Measurements from ENCODE around the gene SEMA4D. TPM values are rescaled to one million over a fixed set of nuclear protein-coding genes. Genes with fewer than 3 reads are reported as not detected.

Gene SEMA4D
- total and polyA plus RNA-seq, 8 donors = 20.0 to 71.9 (median 25.6) TPM

GRCh38 chr9:89352451-89352850 is 145.5 kb downstream of the SEMA4D start:
- Histone ChIP-seq H3K4me3 (no peak overlapping the region), H3K9me3 (no peaks in the 10 kb centered on the region), H3K4me1 (peaks cover 0 to 24% of the 10 kb centered on the region in 2 donors), H3K27me3 (no peaks in the 10 kb centered on the region), H3K27ac (peak overlapping the region in 1 of 2 donors; percentile 39), H3K36me3 (peaks cover 6 to 100% of the 10 kb centered on the region in 2 donors)
- no peak for DNase-seq
- no peak for ATAC-seq
- intact Hi-C loops (cut with DNase I) = no loop called here
- TF ChIP-seq CTCF (IDR thresholded peaks at IDR 0.05) = no peak

GRCh38 chr9:89351584-89352300 is 146.2 kb downstream of the SEMA4D start:
- peaks cover 6 to 100% of the 10 kb centered on the region in 2 donors for H3K36me3 ChIP-seq
- no peak for TF ChIP-seq CTCF (IDR thresholded peaks at IDR 0.05)

GRCh38 chr9:89350988-89351557 is 146.8 kb downstream of the SEMA4D start:
- H3K27me3 ChIP-seq = no peaks in the 10 kb centered on the region
- peaks cover 0 to 24% of the 10 kb centered on the region in 2 donors for H3K4me1 ChIP-seq
- H3K27ac ChIP-seq = no peak overlapping the region
- peak; percentile 25 for ATAC-seq
- H3K36me3 ChIP-seq = peaks cover 6 to 100% of the 10 kb centered on the region in 2 donors
- no peak for DNase-seq
- TF ChIP-seq CTCF (IDR thresholded peaks at IDR 0.05) = no peak
- no peaks in the 10 kb centered on the region for H3K9me3 ChIP-seq
- intact Hi-C loops (cut with DNase I) = no loop called here
- no peak overlapping the region for H3K4me3 ChIP-seq

More at GRCh38 chr9:89351584-89352300, 146.2 kb downstream of the SEMA4D start:
- DNase-seq = no peak
- Histone ChIP-seq H3K4me3 (no peak overlapping the region), H3K4me1 (peaks cover 0 to 24% of the 10 kb centered on the region in 2 donors), H3K27ac (peak overlapping the region in 1 of 2 donors; percentile 55), H3K9me3 (no peaks in the 10 kb centered on the region), H3K27me3 (no peaks in the 10 kb centered on the region)
- peak; percentile 18 for ATAC-seq
- intact Hi-C loops (cut with DNase I) = no loop called here

GRCh38 chr9:89349607-89350006 is 148.3 kb downstream of the SEMA4D start:
- intact Hi-C loops (cut with DNase I) = no loop called here

More at GRCh38 chr9:89349607-89350006, 148.3 kb downstream of the SEMA4D start:
- no peak for TF ChIP-seq CTCF (IDR thresholded peaks at IDR 0.05)
- DNase-seq = no peak
- H3K9me3 ChIP-seq = no peaks in the 10 kb centered on the region
- no peaks in the 10 kb centered on the region for H3K27me3 ChIP-seq
- peaks cover 0 to 24% of the 10 kb centered on the region in 2 donors for H3K4me1 ChIP-seq
- no peak overlapping the region for H3K4me3 ChIP-seq
- no peak overlapping the region for H3K27ac ChIP-seq
- peaks cover 6 to 100% of the 10 kb centered on the region in 2 donors for H3K36me3 ChIP-seq
- ATAC-seq = no peak
